Kidney (tissue), 14 donors: ENCODE data around the gene TMEM229B. TPM values are rescaled to one million over a fixed set of nuclear protein-coding genes. Genes with fewer than 3 reads are reported as not detected.

Experiments
- DNase-seq, 5 donors: peaks; one replicate each; pipeline ENCODE4 v3.0.0-alpha.2; 2013 to 2020
- FAIRE-seq: peaks from 2 replicates; lab custom pipeline; 2012; peaks lifted over from hg19 to GRCh38; lab: Jason Lieb, UNC
- H3K27ac ChIP-seq, 2 donors: one replicate each; pipeline ENCODE4 v1.7.0; 2013; ENCODE audit warnings: low read depth in 2 of 2, low read length in 2 of 2, inconsistent platforms in 1 of 2
- H3K27me3 ChIP-seq: one replicate; pipeline ENCODE4 v1.7.1; 2013; ENCODE audit warnings: low read length, inconsistent platforms; ENCODE audit not compliant: control insufficient read depth, insufficient read depth
- H3K36me3 ChIP-seq, 3 donors: one replicate each; pipeline versions ENCODE4 v1.7.0 to v1.7.1; 2013; ENCODE audit warnings: low read length in 3 of 3, control low read depth in 1 of 3, inconsistent platforms in 1 of 3; ENCODE audit not compliant: insufficient read depth in 3 of 3, control insufficient read depth in 2 of 3
- H3K4me1 ChIP-seq, 3 donors: one replicate each; pipeline versions ENCODE4 v1.7.0 to v1.7.1; 2013; ENCODE audit warnings: low read length in 3 of 3, inconsistent platforms in 1 of 3, low read depth in 1 of 3; ENCODE audit not compliant: control insufficient read depth in 2 of 3, insufficient read depth in 2 of 3
- H3K4me3 ChIP-seq, 3 donors: one replicate each; pipeline versions ENCODE4 v1.7.0 to v1.8.1; 2013; ENCODE audit warnings: low read length in 3 of 3, control low read depth in 1 of 3, inconsistent platforms in 1 of 3
- H3K9ac ChIP-seq, 3 donors: one replicate each; pipeline versions ENCODE4 v1.7.0 to v1.7.1; 2013; ENCODE audit warnings: low read length in 3 of 3, control low read depth in 1 of 3, inconsistent platforms in 1 of 3
- H3K9me3 ChIP-seq, 3 donors: one replicate each; pipeline versions ENCODE4 v1.7.0 to v1.7.1; 2013; ENCODE audit warnings: low read length in 3 of 3, control low read depth in 1 of 3, inconsistent platforms in 1 of 3; ENCODE audit not compliant: control insufficient read depth in 2 of 3, insufficient read depth in 1 of 3
- CTCF ChIP-seq: IDR thresholded peaks from 3 replicates; pipeline ENCODE4 v1.5.1; 2012; ENCODE audit warnings: mild to moderate bottlenecking, moderate library complexity, borderline replicate concordance; ENCODE audit not compliant: insufficient read depth; ENCODE audit errors: extremely low read depth
- intact Hi-C: fragments of 100-400 bp; cut with DNase I; formaldehyde crosslinking; loops from one replicate; pipeline ENCODE4 v1.11.1; 2022
- polyA plus RNA-seq: library from polyadenylated mRNA; stranded (reverse); fragments of 350-450 nt; fragmentation: Illumina TruSeq; extraction: RNeasy Lipid Tissue Mini Kit (QIAGEN cat#74804); gene quantifications from one replicate; pipeline ENCODE4 v1.2.3, GENCODE V29; 2014; ENCODE audit warnings: low read depth, low replicate concordance; ENCODE audit not compliant: insufficient read depth
- total RNA-seq: library from RNA; stranded (reverse); fragmentation: NEBNext Ultra II Directional; extraction: Animal tissue kit (Norgen Biotek cat#: 25700); gene quantifications from one replicate; pipeline ENCODE4 v1.2.1, GENCODE V29; 2021
- donor health status: control.
- donor health status: control.
- donor health status: control.
- donor health status: control.
- donor health status: control.
- donor health status: DM: yes; HTN: yes; CAD: no.
- donor health status: Normal renal cell carcinoma (clear cell type).

The TMEM229B gene
- total and polyA plus RNA-seq, 2 donors from 2014 or later, result 3.1 to 7.8 TPM

- Histone ChIP-seq H3K9ac (no peak overlapping the region), H3K36me3 (no peaks in the 10 kb centered on the region), H3K27me3 (no peaks in the 10 kb centered on the region), H3K27ac (no peak overlapping the region), H3K4me3 (no peak overlapping the region), H3K4me1 (peaks cover 0 to 7% (median 4%) of the 10 kb centered on the region in 3 donors), H3K9me3 (no peaks in the 10 kb centered on the region)
- no peak for TF ChIP-seq CTCF
- DNase-seq (no peak), FAIRE-seq (no peak)
- intact Hi-C loops, result no loop called here
Measured at GRCh38 chr14:67510121-67510520, 21.6 kb upstream of the TMEM229B start.

DNA sequence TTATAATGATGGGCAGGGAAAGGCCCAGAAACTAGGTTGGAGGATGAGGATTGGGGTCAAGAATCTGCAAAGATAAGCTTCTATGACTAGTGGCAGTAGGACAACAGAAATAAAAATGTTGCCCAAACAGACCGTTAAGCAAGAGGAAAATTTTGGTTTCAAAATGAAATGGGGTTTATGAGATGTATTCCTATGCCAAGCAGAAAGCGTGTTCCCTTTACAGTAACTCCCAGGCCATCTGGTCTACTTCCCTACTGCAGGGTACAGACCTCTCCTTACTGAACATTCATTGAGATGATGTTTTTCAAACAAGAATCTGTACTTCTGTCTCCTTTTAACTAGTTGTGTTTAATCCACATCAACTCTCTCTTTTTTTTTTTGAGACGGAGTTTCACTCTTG, 20.4 kb upstream of the TMEM229B start:
- Histone ChIP-seq H3K9ac (no peak overlapping the region), H3K27me3 (no peaks in the 10 kb centered on the region), H3K4me1 (peaks cover 0 to 2% (median 0%) of the 10 kb centered on the region in 3 donors), H3K4me3 (no peak overlapping the region), H3K9me3 (no peaks in the 10 kb centered on the region), H3K36me3 (no peaks in the 10 kb centered on the region), H3K27ac (no peak overlapping the region)
- no peak for TF ChIP-seq CTCF
- FAIRE-seq (no peak), DNase-seq (no peak)
- intact Hi-C loops, result no loop called here

DNA sequence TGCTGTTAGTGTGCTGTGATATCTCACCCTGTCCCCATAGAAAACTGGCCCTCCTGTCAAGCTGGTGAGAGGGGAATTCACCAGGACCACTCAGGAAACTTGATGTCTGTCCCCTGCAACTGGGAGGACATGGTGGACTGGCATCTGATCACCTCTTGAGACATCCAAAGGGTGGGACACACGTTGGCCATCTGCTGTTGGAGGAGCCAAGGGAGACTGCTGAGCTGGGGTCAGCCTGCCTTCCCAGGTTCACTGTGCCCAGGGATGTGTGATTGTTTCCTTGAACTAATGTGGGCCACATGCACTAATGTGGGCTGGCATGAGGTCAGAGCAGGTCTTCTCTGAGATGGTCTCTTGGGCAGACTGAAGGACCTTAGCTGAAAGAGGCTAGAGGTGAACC, 16.7 kb upstream of the TMEM229B start:
- FAIRE-seq, result no peak
- Histone ChIP-seq H3K27me3 (no peaks in the 10 kb centered on the region), H3K4me3 (no peak overlapping the region), H3K9me3 (no peaks in the 10 kb centered on the region), H3K4me1 (no peaks in the 10 kb centered on the region), H3K9ac (no peak overlapping the region), H3K27ac (no peak overlapping the region), H3K36me3 (no peaks in the 10 kb centered on the region)
- no peak for DNase-seq
- intact Hi-C loops, result no loop called here
- TF ChIP-seq CTCF, result no peak

DNA sequence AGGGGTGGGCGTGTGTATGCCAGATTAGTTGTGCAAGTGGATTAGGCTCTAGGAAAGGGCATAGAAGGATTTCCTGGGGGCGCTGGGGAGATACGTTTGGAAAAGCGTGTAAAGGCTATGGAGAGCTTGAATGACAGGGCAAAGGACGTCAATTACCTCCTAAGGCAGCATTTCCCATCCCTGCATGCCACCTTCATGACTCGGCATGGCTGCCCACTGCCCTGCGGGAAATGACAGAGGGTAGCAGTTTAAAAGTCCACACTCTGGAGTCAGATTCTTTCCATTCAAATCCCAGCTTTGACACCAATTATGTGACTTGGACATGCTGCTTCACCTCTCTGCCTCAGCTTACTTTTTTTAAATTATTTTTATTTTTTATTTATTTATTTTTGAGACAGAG, 14.8 kb upstream of the TMEM229B start:
- Histone ChIP-seq H3K9ac (no peak overlapping the region), H3K9me3 (no peaks in the 10 kb centered on the region), H3K4me3 (no peak overlapping the region), H3K27me3 (no peaks in the 10 kb centered on the region), H3K27ac (no peak overlapping the region), H3K4me1 (no peaks in the 10 kb centered on the region), H3K36me3 (no peaks in the 10 kb centered on the region)
- no peak for TF ChIP-seq CTCF
- FAIRE-seq (no peak), DNase-seq (no peak)
- intact Hi-C loops, result no loop called here
